GM12878 (cell line): ENCODE measurements around the gene TOMM6. TPM values are rescaled to one million over a fixed set of nuclear protein-coding genes. Genes with fewer than 3 reads are reported as not detected.

ENCODE experiments used
- ATAC-seq: fragments of 200-7000 bp; cut with Tn5 transposase; 3 replicates; pipeline ENCODE4 v1.9.1; 2020; ENCODE audit warnings: mild to moderate bottlenecking, moderate library complexity
- BruUV-seq: library from RNA; stranded (reverse); fragments of 400-500 nt; replicated peaks from 2 replicates; lab custom pipeline; 2021; lab: Mats Ljungman, UMichigan
- CTCF ChIA-PET: fragments of 300-600 bp; sonication (Branson Sonifier 250); formaldehyde crosslinking; extraction: SDS; loops from one replicate; lab custom pipeline; 2021; ENCODE audit warnings: inconsistent platforms; lab: Yijun Ruan, JAX
- POLR2A ChIA-PET: fragments of 350-600 bp; formaldehyde crosslinking; extraction: SDS; loops from one replicate; lab custom pipeline; 2021; ENCODE audit warnings: inconsistent platforms; lab: Charles Lee
- RAD21 ChIA-PET: fragments of 300-600 bp; sonication (Branson Sonifier 250); formaldehyde crosslinking; loops from one replicate; lab custom pipeline; 2023; ENCODE audit warnings: antibody characterized with exemption; ENCODE audit not compliant: unreplicated experiment; lab: Charles Lee
- SMC1A ChIA-PET: fragments of 300-600 bp; sonication (Branson Sonifier 250); formaldehyde crosslinking; loops from one replicate; lab custom pipeline; 2023; ENCODE audit not compliant: unreplicated experiment, uncharacterized antibody; lab: Charles Lee
- DNase-seq: peaks from one replicate; pipeline ENCODE4 v3.0.0-alpha.2; 2011; ENCODE audit warnings: low read depth, low spot score
- FAIRE-seq: peaks from 3 replicates; lab custom pipeline; 2011; peaks lifted over from hg19 to GRCh38; lab: Jason Lieb, UNC
- H2AFZ ChIP-seq: 2 replicates; pipeline ENCODE4 v1.6.0; 2011; ENCODE audit warnings: low read depth, low read length, control low read depth; ENCODE audit not compliant: control insufficient read depth
- H3K27ac ChIP-seq: 2 replicates; pipeline ENCODE4 v1.5.1; 2011; ENCODE audit warnings: control low read depth; ENCODE audit not compliant: control insufficient read depth, insufficient read depth
- H3K27me3 ChIP-seq, 2 experiments: replicated peaks in 1 of 2; 2 replicates each; pipeline versions ENCODE4 v1.6.0 to v1.6.1; 2011; ENCODE audit warnings: low read length in 1 of 2; ENCODE audit not compliant: control insufficient read depth in 2 of 2, insufficient read depth in 2 of 2
- H3K36me3 ChIP-seq, 2 experiments: 2 replicates each; pipeline ENCODE4 v1.5.1; 2011; ENCODE audit warnings: low read length in 1 of 2; ENCODE audit not compliant: control insufficient read depth in 2 of 2, insufficient read depth in 2 of 2
- H3K4me1 ChIP-seq: 2 replicates; pipeline ENCODE4 v1.6.1; 2011; ENCODE audit warnings: mild to moderate bottlenecking, low read length, moderate library complexity, mixed read lengths; ENCODE audit not compliant: control insufficient read depth, insufficient read depth
- H3K4me2 ChIP-seq: 2 replicates; pipeline ENCODE4 v1.6.0; 2011; ENCODE audit warnings: control low read depth; ENCODE audit not compliant: control insufficient read depth, insufficient read depth
- H3K4me3 ChIP-seq: fragments of 200-600 bp; sonication (generic); 2 replicates; pipeline ENCODE4 v1.5.1; 2016
- H3K79me2 ChIP-seq: 2 replicates; pipeline ENCODE4 v1.6.0; 2011; ENCODE audit warnings: low read length; ENCODE audit not compliant: control insufficient read depth, insufficient read depth
- H3K9ac ChIP-seq: 2 replicates; pipeline ENCODE4 v1.8.0; 2011; ENCODE audit warnings: low read length, control low read depth, mixed read lengths; ENCODE audit not compliant: control insufficient read depth, insufficient read depth
- H3K9me3 ChIP-seq: replicated peaks from 3 replicates; pipeline ENCODE4 v1.5.1; 2011; ENCODE audit warnings: mild to moderate bottlenecking, low read length; ENCODE audit not compliant: control insufficient read depth, insufficient read depth
- H4K20me1 ChIP-seq: 2 replicates; pipeline ENCODE4 v1.6.0; 2011; ENCODE audit not compliant: control insufficient read depth, insufficient read depth
- BHLHE40 ChIP-seq, 2 experiments: fragments of 450-650 bp in 1 of 2; IDR thresholded peaks; 2 replicates each; pipeline ENCODE4 v1.6.1; 2011 to 2017; ENCODE audit warnings: low read depth in 2 of 2, borderline replicate concordance in 1 of 2, improper control_type of control experiment in 1 of 2, low read length in 1 of 2, mild to moderate bottlenecking in 1 of 2
- CHD1 ChIP-seq: IDR thresholded peaks from 2 replicates; pipeline ENCODE4 v1.6.1; 2012; ENCODE audit warnings: low read depth, low read length, improper control_type of control experiment
- EED ChIP-seq: sonication (generic); IDR thresholded peaks from 2 replicates; pipeline ENCODE4 v1.6.1; 2016; ENCODE audit warnings: antibody characterized with exemption, low read depth
- HDAC6 ChIP-seq: fragments of 200-600 bp; sonication (generic); IDR thresholded peaks from one replicate; pipeline ENCODE4 v1.8.0; 2017; ENCODE audit warnings: antibody characterized with exemption; ENCODE audit not compliant: unreplicated experiment
- WGBS: methylation state at CpG from one replicate; pipeline ENCODE4 v1.1.6; 2016; ENCODE audit warnings: low lambda C conversion rate; ENCODE audit not compliant: insufficient replicate concordance, insufficient coverage; ENCODE audit errors: missing lambda C conversion rate; 5-methylcytosine and 5-hydroxymethylcytosine counted together
- in situ Hi-C: fragments of 300-500 bp; cut with MboI; formaldehyde crosslinking; loops from 9 replicates; pipeline ENCODE4 v1.14.3; 2018; ENCODE audit warnings: mixed read lengths
- intact Hi-C: fragments of 100-400 bp; cut with micrococcal nuclease; formaldehyde crosslinking; loops from one replicate; pipeline ENCODE4 v1.14.2; 2022; ENCODE audit not compliant: unreplicated experiment
- polyA plus RNA-seq, 11 experiments: library from polyadenylated mRNA; depleted of rRNA in 4 of 11; unstranded in 6 of 11; stranded (reverse) in 5 of 11; fragments of >200 nt; fragmentation: Nextera tagmentation in 4 of 11; fragmentation: Illumina TruSeq in 1 of 11; extraction: Ambion mirVana in 4 of 11; extraction: Trizol in 1 of 11; gene quantifications; 1 replicate in 1 of 11; 2 replicates in 10 of 11; pipeline versions ENCODE4 v1.2.1 to v1.2.3, GENCODE V29; 2011 to 2016; ENCODE audit warnings: inconsistent platforms in 2 of 11, missing spikeins in 2 of 11, low read depth in 1 of 11
- total RNA-seq, 4 experiments: library from RNA; depleted of rRNA in 3 of 4; stranded (reverse); fragments of >200 nt in 3 of 4; fragmentation: Illumina TruSeq in 1 of 4; extraction: Trizol in 1 of 4; gene quantifications; 2 replicates each; pipeline versions ENCODE4 v1.2.1 to v1.2.3, GENCODE V29; 2013 to 2021
- TF ChIP-seq, protein P1 (sequence below): fragments of 450-650 bp; IDR thresholded peaks from 2 replicates; pipeline ENCODE4 v1.6.1; 2016; ENCODE audit warnings: mild to moderate bottlenecking
- TF ChIP-seq, protein P2 (sequence below): IDR thresholded peaks from 2 replicates; pipeline ENCODE4 v1.6.1; 2012; ENCODE audit warnings: mild to moderate bottlenecking, low read depth, low read length

Gene TOMM6
- total and polyA plus RNA-seq, 10 of the 15 experiments (the other 5 are each of a cell fraction or from before 2014, with no cell fraction given), result 206 to 746 (median 448) TPM

DNA sequence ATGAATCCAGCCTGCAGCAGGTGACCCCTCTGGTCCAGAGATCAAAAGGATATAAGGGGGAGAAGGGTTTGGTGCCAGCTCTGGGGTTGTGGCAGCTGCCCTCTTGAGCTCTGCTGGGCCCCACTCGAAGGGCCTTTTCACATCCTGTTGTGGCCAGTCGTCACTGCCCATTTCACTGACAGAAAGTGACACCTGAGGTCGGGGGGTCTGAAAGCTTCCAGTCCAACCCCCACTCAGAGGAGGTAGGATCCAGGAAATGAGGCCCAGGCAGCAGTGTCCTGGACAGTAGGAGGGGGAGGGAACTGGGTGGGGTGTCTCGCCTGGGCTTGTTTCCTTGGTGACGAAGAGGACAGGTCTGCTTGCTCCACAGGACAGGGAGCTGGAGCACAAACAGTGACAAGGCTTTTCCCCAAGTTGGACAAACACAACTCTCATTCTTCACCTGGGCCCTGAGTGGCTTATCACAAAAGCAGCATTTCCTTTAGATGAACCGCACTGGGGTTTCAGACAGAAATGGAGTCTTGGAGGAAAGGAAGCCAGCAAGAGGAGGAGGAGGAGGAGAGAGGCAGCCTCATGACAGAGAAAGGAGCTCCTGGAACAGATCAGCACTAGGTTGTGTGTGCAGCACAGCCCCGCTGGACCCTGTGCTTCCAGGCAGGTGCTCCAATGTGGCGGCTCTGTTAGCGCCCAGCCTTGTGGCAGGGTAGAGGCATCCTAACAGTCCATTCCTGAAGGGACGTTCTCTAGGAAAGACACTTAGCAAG is 18.8 kb upstream of the TOMM6 start:
- DNase-seq, result no peak
- Histone ChIP-seq H3K4me2 (no peak overlapping the region), H2AFZ (no peak overlapping the region), H3K79me2 (no peaks in the 10 kb centered on the region), H4K20me1 (no peaks in the 10 kb centered on the region), H3K36me3 (peaks cover 1 to 8% of the 10 kb centered on the region in 2 experiments; a peak in 2 of 4 replicates), H3K4me3 (no peak overlapping the region), H3K9me3 (no peaks in the 10 kb centered on the region), H3K27me3 (no peaks in the 10 kb centered on the region), H3K27ac (no peak overlapping the region), H3K4me1 (peaks cover 9% of the 10 kb centered on the region), H3K9ac (no peak overlapping the region)
- no peak for TF ChIP-seq HDAC6
- TF ChIP-seq, protein P1, sequence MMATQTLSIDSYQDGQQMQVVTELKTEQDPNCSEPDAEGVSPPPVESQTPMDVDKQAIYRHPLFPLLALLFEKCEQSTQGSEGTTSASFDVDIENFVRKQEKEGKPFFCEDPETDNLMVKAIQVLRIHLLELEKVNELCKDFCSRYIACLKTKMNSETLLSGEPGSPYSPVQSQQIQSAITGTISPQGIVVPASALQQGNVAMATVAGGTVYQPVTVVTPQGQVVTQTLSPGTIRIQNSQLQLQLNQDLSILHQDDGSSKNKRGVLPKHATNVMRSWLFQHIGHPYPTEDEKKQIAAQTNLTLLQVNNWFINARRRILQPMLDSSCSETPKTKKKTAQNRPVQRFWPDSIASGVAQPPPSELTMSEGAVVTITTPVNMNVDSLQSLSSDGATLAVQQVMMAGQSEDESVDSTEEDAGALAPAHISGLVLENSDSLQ, result 0 out of 2 replicates have a peak, but pooled peaks have one; percentile 15
- ChIA-PET POLR2A (interaction anchor here (0.6 kb wide), 1 partner anchor 20 kb away, joined by 3 read pairs; no protein-coding TSS in a partner anchor), RAD21 (no interaction called here), SMC1A (no interaction called here), CTCF (no interaction called here)
- intact Hi-C loops (no loop called here), in situ Hi-C loops (loop anchor here (5.0 kb wide), 1 partner anchor 166 kb away; no protein-coding TSS in a partner anchor)
- peak; percentile 67 for ATAC-seq
- no peak for FAIRE-seq
- WGBS, result 52% methylated on average over 10 of the region's 10 CpGs
- no TSS peak for BruUV-seq

DNA sequence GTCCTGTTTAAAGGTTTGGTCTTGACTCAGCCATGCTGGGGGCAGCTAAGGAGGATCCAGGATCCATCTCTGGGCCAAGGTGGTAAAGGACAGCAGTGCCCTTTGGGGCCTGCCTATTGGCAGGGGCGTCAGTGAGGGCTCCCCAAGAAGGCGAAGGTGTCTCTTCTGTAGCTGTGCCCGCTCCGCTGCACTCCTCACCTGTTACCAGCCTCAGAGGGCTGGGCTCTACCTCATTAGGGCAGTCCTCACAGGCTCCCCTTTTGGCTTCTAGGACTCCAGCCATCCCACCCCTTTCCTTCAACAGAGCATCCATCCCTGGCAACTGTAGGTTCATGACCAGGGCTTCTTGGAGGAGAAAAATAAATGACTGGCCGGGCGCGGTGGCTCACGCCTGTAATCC is 18.1 kb upstream of the TOMM6 start:
- no peaks in the 10 kb centered on the region for H3K79me2 ChIP-seq
- 91% methylated on average over 8 of the region's 8 CpGs for WGBS
- SMC1A ChIA-PET, result no interaction called here
- no peak for DNase-seq
- BruUV-seq, result no TSS peak
- TF ChIP-seq BHLHE40 (IDR thresholded peaks at IDR 0.05; ENCODE audit: borderline replicate concordance in 1 of 2, low read depth in 2 of 2, low read length in 1 of 2) (no peak), CHD1 (no peak), EED (no peak)
- TF ChIP-seq, protein P2, sequence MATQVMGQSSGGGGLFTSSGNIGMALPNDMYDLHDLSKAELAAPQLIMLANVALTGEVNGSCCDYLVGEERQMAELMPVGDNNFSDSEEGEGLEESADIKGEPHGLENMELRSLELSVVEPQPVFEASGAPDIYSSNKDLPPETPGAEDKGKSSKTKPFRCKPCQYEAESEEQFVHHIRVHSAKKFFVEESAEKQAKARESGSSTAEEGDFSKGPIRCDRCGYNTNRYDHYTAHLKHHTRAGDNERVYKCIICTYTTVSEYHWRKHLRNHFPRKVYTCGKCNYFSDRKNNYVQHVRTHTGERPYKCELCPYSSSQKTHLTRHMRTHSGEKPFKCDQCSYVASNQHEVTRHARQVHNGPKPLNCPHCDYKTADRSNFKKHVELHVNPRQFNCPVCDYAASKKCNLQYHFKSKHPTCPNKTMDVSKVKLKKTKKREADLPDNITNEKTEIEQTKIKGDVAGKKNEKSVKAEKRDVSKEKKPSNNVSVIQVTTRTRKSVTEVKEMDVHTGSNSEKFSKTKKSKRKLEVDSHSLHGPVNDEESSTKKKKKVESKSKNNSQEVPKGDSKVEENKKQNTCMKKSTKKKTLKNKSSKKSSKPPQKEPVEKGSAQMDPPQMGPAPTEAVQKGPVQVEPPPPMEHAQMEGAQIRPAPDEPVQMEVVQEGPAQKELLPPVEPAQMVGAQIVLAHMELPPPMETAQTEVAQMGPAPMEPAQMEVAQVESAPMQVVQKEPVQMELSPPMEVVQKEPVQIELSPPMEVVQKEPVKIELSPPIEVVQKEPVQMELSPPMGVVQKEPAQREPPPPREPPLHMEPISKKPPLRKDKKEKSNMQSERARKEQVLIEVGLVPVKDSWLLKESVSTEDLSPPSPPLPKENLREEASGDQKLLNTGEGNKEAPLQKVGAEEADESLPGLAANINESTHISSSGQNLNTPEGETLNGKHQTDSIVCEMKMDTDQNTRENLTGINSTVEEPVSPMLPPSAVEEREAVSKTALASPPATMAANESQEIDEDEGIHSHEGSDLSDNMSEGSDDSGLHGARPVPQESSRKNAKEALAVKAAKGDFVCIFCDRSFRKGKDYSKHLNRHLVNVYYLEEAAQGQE, result no peak
- TF ChIP-seq, all 136 proteins: peak for 0
- no peaks in the 10 kb centered on the region for H4K20me1 ChIP-seq
- H3K4me2 ChIP-seq, result no peak overlapping the region
- no peak overlapping the region for H3K9ac ChIP-seq
- ChIA-PET POLR2A (no interaction called here), CTCF (no interaction called here), RAD21 (no interaction called here)
- no peaks in the 10 kb centered on the region for H3K27me3 ChIP-seq
- no peak for ATAC-seq
- peaks cover 9% of the 10 kb centered on the region for H3K4me1 ChIP-seq
- FAIRE-seq, result no peak
- in situ Hi-C loops (loop anchor here (5.0 kb wide), 1 partner anchor 167 kb away; no protein-coding TSS in a partner anchor), intact Hi-C loops (no loop called here)
- no peaks in the 10 kb centered on the region for H3K9me3 ChIP-seq
- H2AFZ ChIP-seq, result no peak overlapping the region
- peaks cover 1 to 8% of the 10 kb centered on the region in 2 experiments; a peak in 2 of 4 replicates for H3K36me3 ChIP-seq
- no peak overlapping the region for H3K27ac ChIP-seq
- H3K4me3 ChIP-seq, result no peak overlapping the region
